Measurements from ENCODE around the gene C14orf180.

C14orf180 gene

GRCh38 chr14:104547998-104548700 is 31.4 kb upstream of the C14orf180 start:
- CTCF ChIA-PET: interaction anchor here (0.5 kb wide), 1 partner anchor 16 kb away, joined by 7 read pairs; no protein-coding TSS in a partner anchor
- H3K27ac ChIP-seq (ENCODE audit: extremely low read depth, low read depth, low read length): no peak overlapping the region

DNA sequence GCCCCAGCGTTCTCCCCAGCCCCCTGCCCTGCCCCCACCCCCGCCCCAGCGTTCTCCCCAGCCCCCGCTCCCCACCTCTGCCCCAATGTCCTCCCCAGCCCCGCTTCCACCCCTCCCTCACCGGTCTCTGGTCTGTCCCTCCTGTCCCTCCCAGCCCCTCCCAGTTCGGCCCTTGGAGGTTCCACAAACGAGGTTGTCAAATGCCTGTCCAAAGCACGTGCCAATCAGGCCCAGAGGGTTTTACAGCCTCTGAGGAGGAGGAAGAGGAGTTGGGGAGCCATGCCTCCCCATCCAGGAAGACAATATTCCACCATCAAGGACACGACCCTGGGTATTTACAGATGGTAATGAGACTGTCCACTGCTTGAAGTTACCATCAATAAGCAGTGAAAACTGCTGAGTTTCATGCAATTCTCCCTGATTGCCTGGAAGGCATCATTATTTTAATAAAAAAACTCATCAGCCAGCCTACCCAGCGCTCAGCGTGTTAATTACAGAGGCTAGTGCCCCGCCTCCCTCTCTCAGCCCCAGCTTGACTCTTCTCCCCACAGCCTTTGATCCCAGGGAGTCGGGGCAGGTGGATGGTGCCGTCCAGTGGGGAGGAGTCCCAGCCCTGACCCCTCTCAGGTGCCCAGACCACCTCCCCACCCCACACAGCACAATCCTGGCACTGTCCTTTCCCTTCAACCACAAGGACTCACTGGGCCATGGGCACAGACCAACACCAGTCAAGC is 30.6 kb upstream of the C14orf180 start:
- H3K27ac ChIP-seq (ENCODE audit: extremely low read depth, low read depth, low read length): no peak overlapping the region
- TF ChIP-seq ZNF311 (tag by site-specific recombination; IDR thresholded peaks at IDR 0.05; ENCODE audit: borderline replicate concordance): no peak
- TF ChIP-seq, protein P1, sequence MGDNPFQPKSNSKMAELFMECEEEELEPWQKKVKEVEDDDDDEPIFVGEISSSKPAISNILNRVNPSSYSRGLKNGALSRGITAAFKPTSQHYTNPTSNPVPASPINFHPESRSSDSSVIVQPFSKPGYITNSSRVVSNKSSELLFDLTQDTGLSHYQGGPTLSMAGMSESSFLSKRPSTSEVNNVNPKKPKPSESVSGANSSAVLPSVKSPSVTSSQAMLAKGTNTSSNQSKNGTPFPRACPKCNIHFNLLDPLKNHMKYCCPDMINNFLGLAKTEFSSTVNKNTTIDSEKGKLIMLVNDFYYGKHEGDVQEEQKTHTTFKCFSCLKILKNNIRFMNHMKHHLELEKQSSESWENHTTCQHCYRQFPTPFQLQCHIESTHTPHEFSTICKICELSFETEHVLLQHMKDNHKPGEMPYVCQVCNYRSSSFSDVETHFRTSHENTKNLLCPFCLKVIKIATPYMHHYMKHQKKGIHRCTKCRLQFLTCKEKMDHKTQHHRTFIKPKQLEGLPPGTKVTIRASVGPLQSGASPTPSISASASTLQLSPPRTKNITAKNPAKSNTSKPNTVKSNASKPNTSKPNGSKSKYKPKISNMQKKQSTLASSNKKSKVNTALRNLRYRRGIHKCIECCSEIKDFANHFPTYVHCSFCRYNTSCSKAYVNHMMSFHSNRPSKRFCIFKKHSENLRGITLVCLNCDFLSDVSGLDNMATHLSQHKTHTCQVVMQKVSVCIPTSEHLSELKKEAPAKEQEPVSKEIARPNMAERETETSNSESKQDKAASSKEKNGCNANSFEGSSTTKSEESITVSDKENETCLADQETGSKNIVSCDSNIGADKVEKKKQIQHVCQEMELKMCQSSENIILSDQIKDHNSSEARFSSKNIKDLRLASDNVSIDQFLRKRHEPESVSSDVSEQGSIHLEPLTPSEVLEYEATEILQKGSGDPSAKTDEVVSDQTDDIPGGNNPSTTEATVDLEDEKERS (tag by site-specific recombination; IDR thresholded peaks at IDR 0.05): no peak
- TF ChIP-seq ZNF121 (tag by site-specific recombination; IDR thresholded peaks at IDR 0.05): no peak
- no peak for TF ChIP-seq ZNF19 (tag by site-specific recombination; IDR thresholded peaks at IDR 0.05; ENCODE audit: low read depth)
- no peak for TF ChIP-seq ZNF23 (tag by site-specific recombination; IDR thresholded peaks at IDR 0.05; ENCODE audit: borderline replicate concordance)
- TF ChIP-seq ZNF426 (tag by site-specific recombination; IDR thresholded peaks at IDR 0.05): no peak
- no peak for TF ChIP-seq ZNF561 (tag by site-specific recombination; IDR thresholded peaks at IDR 0.05; ENCODE audit: borderline replicate concordance)
- no peak for TF ChIP-seq ZNF629 (tag by site-specific recombination; IDR thresholded peaks at IDR 0.05)
- TF ChIP-seq ZNF302 (tag by site-specific recombination; IDR thresholded peaks at IDR 0.05; ENCODE audit: low read depth): no peak
- TF ChIP-seq ZNF473 (tag by site-specific recombination; IDR thresholded peaks at IDR 0.05): no peak
- TF ChIP-seq, protein P2, sequence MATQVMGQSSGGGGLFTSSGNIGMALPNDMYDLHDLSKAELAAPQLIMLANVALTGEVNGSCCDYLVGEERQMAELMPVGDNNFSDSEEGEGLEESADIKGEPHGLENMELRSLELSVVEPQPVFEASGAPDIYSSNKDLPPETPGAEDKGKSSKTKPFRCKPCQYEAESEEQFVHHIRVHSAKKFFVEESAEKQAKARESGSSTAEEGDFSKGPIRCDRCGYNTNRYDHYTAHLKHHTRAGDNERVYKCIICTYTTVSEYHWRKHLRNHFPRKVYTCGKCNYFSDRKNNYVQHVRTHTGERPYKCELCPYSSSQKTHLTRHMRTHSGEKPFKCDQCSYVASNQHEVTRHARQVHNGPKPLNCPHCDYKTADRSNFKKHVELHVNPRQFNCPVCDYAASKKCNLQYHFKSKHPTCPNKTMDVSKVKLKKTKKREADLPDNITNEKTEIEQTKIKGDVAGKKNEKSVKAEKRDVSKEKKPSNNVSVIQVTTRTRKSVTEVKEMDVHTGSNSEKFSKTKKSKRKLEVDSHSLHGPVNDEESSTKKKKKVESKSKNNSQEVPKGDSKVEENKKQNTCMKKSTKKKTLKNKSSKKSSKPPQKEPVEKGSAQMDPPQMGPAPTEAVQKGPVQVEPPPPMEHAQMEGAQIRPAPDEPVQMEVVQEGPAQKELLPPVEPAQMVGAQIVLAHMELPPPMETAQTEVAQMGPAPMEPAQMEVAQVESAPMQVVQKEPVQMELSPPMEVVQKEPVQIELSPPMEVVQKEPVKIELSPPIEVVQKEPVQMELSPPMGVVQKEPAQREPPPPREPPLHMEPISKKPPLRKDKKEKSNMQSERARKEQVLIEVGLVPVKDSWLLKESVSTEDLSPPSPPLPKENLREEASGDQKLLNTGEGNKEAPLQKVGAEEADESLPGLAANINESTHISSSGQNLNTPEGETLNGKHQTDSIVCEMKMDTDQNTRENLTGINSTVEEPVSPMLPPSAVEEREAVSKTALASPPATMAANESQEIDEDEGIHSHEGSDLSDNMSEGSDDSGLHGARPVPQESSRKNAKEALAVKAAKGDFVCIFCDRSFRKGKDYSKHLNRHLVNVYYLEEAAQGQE (tag by site-specific recombination; IDR thresholded peaks at IDR 0.05): no peak
- no peak for TF ChIP-seq ZNF610 (tag by site-specific recombination; IDR thresholded peaks at IDR 0.05; ENCODE audit: borderline replicate concordance)
- no peak for TF ChIP-seq ZNF560 (tag by site-specific recombination; IDR thresholded peaks at IDR 0.05; ENCODE audit: borderline replicate concordance)
- CTCF ChIA-PET: interaction anchor here (0.5 kb wide), 1 partner anchor 15 kb away, joined by 7 read pairs; no protein-coding TSS in a partner anchor
- H3K4me3 ChIP-seq (ENCODE audit: low read depth, low read length): no peak overlapping the region
- no peaks in the 10 kb centered on the region for H3K9me3 ChIP-seq (ENCODE audit: control insufficient read depth, insufficient read depth, low read depth, low read length)
- no peaks in the 10 kb centered on the region for H3K4me1 ChIP-seq (ENCODE audit: control insufficient read depth, insufficient read depth, low read length)
- POLR2A ChIA-PET: no interaction called here
- no peaks in the 10 kb centered on the region for H3K36me3 ChIP-seq (ENCODE audit: control insufficient read depth in 2 of 2, insufficient read depth in 1 of 2, low read length in 2 of 2)

More at GRCh38 chr14:104547998-104548700, 31.4 kb upstream of the C14orf180 start:
- H3K36me3 ChIP-seq (ENCODE audit: control insufficient read depth in 2 of 2, insufficient read depth in 1 of 2, low read length in 2 of 2): no peaks in the 10 kb centered on the region
- H3K4me1 ChIP-seq (ENCODE audit: control insufficient read depth, insufficient read depth, low read length): no peaks in the 10 kb centered on the region
- H3K4me3 ChIP-seq (ENCODE audit: low read depth, low read length): no peak overlapping the region
- no peaks in the 10 kb centered on the region for H3K9me3 ChIP-seq (ENCODE audit: control insufficient read depth, insufficient read depth, low read depth, low read length)
- TF ChIP-seq ZNF266 (tag by site-specific recombination; IDR thresholded peaks at IDR 0.05; ENCODE audit: low read depth) (no peak), ZFP3 (tag by site-specific recombination; IDR thresholded peaks at IDR 0.05; ENCODE audit: low read depth) (no peak), ZNF544 (tag by site-specific recombination; IDR thresholded peaks at IDR 0.05) (no peak), ZFP69B (tag by site-specific recombination; IDR thresholded peaks at IDR 0.05) (no peak), REPIN1 (tag by site-specific recombination; IDR thresholded peaks at IDR 0.05; ENCODE audit: low read depth) (no peak), ZNF416 (tag by site-specific recombination; IDR thresholded peaks at IDR 0.05) (no peak), SP2 (tag by site-specific recombination; IDR thresholded peaks at IDR 0.05) (no peak), HIC1 (tag by site-specific recombination; IDR thresholded peaks at IDR 0.05) (no peak), ZNF112 (tag by site-specific recombination; IDR thresholded peaks at IDR 0.05) (no peak), ZNF76 (tag by site-specific recombination; IDR thresholded peaks at IDR 0.05; ENCODE audit: borderline replicate concordance, low read depth) (no peak), KLF9 (tag by site-specific recombination; IDR thresholded peaks at IDR 0.05; ENCODE audit: low read depth) (no peak), YY1 (tag by site-specific recombination; IDR thresholded peaks at IDR 0.05) (no peak), ZNF133 (tag by site-specific recombination; IDR thresholded peaks at IDR 0.05) (no peak), ZNF140 (tag by site-specific recombination; IDR thresholded peaks at IDR 0.05) (no peak), ZNF658 (tag by site-specific recombination; IDR thresholded peaks at IDR 0.05) (no peak)
- POLR2A ChIA-PET: no interaction called here
